Activated CD8-positive, alpha-beta memory T cell treated with anti-CD3 and anti-CD28 coated beads, Interleukin-2, amount 10 ng/mL, durations not matched to agents 7 days and 5 days (primary cell): ENCODE results near the gene ATOX1. TPM values are rescaled to one million over a fixed set of nuclear protein-coding genes. Genes with fewer than 3 reads are reported as not detected.

ENCODE experiments used
- ATAC-seq: fragments of 150-1000 bp; cut with Tn5 transposase; one replicate; pipeline ENCODE4 v1.10.0; 2021; ENCODE audit warnings: moderate library complexity
- CTCF ChIA-PET: fragments of 350-600 bp; sonication (Branson Sonifier 250); formaldehyde crosslinking; loops from one replicate; lab custom pipeline; 2021; ENCODE audit warnings: antibody characterized with exemption; lab: Charles Lee
- DNase-seq: peaks from one replicate; pipeline ENCODE4 v3.0.0-alpha.2; 2020
- H3K27ac Mint-ChIP-seq: one replicate; pipeline ENCODE4 v1.8.0; 2021; ENCODE audit warnings: mild to moderate bottlenecking, mixed read lengths
- H3K27me3 Mint-ChIP-seq: one replicate; pipeline ENCODE4 v1.8.0; 2021; ENCODE audit warnings: mixed read lengths
- H3K36me3 Mint-ChIP-seq: one replicate; pipeline ENCODE4 v1.8.0; 2021; ENCODE audit warnings: mild to moderate bottlenecking, mixed read lengths
- H3K4me1 Mint-ChIP-seq: one replicate; pipeline ENCODE4 v1.8.0; 2021; ENCODE audit warnings: mixed read lengths
- H3K4me3 Mint-ChIP-seq: one replicate; pipeline ENCODE4 v1.8.0; 2021; ENCODE audit warnings: mild to moderate bottlenecking, moderate library complexity, mixed read lengths
- H3K9me3 Mint-ChIP-seq: one replicate; pipeline ENCODE4 v1.8.0; 2022; ENCODE audit warnings: low read depth, mixed read lengths
- total RNA-seq, 2 experiments: library from RNA; stranded (reverse); gene quantifications; one replicate each; pipeline ENCODE4 v1.2.3, GENCODE V29; 2021

The ATOX1 gene
- total RNA-seq, 2 experiments from 2014 or later = 72.6 to 78.1 TPM

DNA sequence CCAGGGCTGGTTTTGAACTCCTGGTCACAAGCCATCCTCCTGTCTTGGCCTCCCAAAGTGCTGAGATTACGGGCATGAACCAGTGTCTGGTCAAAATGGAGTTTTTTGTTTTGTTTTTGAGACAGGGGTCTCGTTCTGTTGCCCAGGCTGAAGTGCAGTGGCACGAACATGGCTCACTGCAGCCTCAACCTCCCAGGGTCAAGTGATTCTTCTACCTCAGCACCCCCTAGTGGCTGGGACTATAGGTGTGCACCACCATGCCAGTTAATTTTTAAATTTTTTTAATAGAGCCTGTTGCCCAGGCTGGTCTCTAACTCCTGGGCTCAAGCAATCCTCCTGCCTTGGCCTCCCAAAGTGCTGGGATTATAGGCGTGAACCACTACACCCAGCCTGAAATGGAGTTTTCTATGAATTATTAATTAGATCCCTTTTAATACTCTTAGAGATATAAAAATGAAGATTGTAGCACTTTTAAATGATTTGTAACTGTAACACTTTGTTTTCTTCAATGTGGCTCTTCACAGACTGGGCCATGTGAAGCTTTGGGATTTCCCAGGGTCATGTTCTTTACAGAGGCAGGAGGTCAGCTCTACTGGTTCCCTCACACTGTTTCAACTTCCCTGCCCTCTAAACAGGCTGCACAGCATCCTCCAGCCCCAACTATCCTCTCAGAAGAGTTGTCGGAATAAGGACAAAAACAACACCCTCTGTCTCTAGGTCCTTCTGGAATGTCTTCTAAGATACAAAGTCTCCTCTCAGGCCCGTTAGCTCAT lies 39.0 kb downstream of the ATOX1 start:
- Mint-ChIP-seq H3K9me3 (no peaks in the 10 kb centered on the region), H3K27me3 (no peaks in the 10 kb centered on the region), H3K36me3 (no peaks in the 10 kb centered on the region), H3K4me3 (no peak overlapping the region), H3K27ac (no peak overlapping the region), H3K4me1 (peaks cover 17% of the 10 kb centered on the region)
- DNase-seq = peak; percentile 49
- CTCF ChIA-PET = interaction anchor here (0.6 to 3.3 kb wide), 9 partner anchors 8 to 68 kb away, joined by 3 to 24 read pairs (median 4); no protein-coding TSS in a partner anchor
- ATAC-seq = no peak

DNA sequence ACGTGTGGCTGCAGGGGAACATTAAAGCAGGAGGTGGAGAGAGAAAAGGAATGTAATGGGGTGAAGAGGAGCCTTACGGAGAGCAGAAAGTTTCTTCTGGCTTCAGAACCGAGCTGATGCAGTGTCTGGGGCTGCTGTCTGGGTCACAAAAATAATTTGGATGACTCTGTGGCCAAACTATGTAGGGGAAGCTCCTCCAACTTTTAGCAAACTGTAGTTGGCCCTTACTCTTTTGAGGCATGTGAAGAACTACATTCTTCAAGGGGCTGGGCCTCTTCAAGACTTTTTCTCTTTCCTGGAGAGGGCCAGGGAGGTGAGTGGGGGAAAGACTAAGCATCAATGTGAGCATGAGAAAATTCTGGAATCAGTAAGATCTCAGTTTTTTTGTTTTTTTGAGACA lies 39.8 kb downstream of the ATOX1 start:
- Mint-ChIP-seq H3K27me3 (no peaks in the 10 kb centered on the region), H3K36me3 (no peaks in the 10 kb centered on the region), H3K9me3 (no peaks in the 10 kb centered on the region), H3K4me3 (no peak overlapping the region), H3K4me1 (peaks cover 17% of the 10 kb centered on the region), H3K27ac (no peak overlapping the region)
- DNase-seq (no peak), ATAC-seq (no peak)
- CTCF ChIA-PET = interaction anchor here (1.0 to 2.8 kb wide), 6 partner anchors 10 to 67 kb away, joined by 3 to 12 read pairs (median 4); no protein-coding TSS in a partner anchor

DNA sequence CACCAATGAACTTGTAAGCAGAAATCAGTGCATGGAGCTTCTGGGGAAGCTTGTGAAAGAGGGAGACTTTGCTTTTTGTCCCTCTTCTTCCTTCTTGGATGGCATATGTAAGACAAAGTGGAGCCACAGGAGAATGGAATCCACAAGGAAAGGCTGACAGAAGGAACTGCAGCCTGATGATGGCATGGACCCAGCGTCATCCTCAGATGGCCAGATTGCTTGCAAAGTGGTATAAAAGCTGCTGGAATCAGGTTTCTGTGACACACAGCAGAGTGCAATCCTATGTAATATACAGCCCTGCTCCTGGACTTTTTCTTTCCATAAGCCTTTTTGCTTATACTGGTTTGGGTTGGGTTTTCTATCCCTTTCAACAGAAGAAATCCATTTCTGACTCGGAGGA lies 40.3 kb downstream of the ATOX1 start:
- Mint-ChIP-seq H3K9me3 (no peaks in the 10 kb centered on the region), H3K27me3 (peaks cover under 1% of the 10 kb centered on the region), H3K36me3 (no peaks in the 10 kb centered on the region), H3K4me3 (no peak overlapping the region), H3K4me1 (peaks cover 17% of the 10 kb centered on the region), H3K27ac (no peak overlapping the region)
- DNase-seq (no peak), ATAC-seq (no peak)
- CTCF ChIA-PET = interaction anchor here (1.0 to 2.3 kb wide), 5 partner anchors 10 to 67 kb away, joined by 3 to 7 read pairs (median 5); no protein-coding TSS in a partner anchor

DNA sequence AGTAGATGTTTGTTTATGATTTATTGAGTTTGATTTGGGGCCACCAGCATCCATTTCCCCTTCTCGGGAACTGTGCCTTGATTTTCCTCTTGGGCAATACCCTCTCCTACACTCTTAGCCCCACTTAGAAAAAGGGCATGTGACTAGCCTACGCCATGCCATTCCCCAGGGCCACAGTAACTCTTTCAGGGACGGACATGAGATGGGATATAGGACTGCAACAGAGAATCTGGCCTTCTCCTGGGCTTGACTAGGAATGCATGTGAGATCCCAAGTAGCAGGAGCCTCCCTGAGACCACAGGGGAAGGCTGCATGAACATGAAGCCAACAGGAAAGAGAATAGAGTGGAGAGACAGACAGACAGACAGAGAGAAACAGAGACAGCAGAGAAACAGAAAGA lies 41.0 kb downstream of the ATOX1 start:
- no peak for ATAC-seq
- Mint-ChIP-seq H3K27ac (no peak overlapping the region), H3K4me1 (peaks cover 15% of the 10 kb centered on the region), H3K27me3 (peaks cover 7% of the 10 kb centered on the region), H3K9me3 (no peaks in the 10 kb centered on the region), H3K36me3 (no peaks in the 10 kb centered on the region), H3K4me3 (no peak overlapping the region)
- DNase-seq = no peak
- CTCF ChIA-PET = interaction anchor here (1.5 to 1.7 kb wide), 2 partner anchors 59 to 66 kb away, joined by 5 read pairs; no protein-coding TSS in a partner anchor

DNA sequence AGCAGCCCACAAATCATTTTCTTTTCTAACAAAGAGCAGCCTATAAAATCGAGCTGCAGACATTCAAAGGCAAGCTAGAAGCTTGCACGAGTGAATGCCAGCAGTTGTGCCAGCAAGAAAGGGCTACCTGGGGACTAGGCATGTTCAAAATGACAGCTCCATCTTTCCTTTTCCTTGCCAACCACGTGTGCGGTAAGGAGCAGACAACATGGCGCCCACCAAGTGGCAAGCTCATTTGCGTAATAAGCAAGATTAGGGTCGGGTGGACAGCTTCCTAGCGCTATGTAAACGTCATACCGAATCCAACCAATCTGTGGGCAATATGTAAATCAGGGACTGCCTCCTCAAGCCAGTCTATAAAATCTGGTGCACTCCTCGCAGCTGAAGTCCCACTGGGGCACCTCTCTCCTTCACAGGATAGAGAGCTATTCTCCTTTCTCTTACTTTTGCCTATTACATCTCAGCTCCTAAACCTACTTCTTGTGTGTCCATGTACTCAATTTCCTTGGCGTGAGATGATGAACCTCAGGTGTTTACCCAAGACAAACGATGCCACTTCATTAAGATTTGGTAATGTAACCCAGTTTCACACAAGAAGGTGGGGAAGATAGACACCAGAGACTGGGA lies 49.2 kb downstream of the ATOX1 start:
- H3K27me3 Mint-ChIP-seq = peaks cover 27% of the 10 kb centered on the region
- ATAC-seq (no peak), DNase-seq (no peak)
- no peak overlapping the region for H3K4me3 Mint-ChIP-seq
- H3K36me3 Mint-ChIP-seq = no peaks in the 10 kb centered on the region
- H3K4me1 Mint-ChIP-seq = no peaks in the 10 kb centered on the region
- CTCF ChIA-PET = interaction anchor here (0.6 kb wide), 1 partner anchor 457 kb away, joined by 3 read pairs; no protein-coding TSS in a partner anchor
- H3K9me3 Mint-ChIP-seq = no peaks in the 10 kb centered on the region
- H3K27ac Mint-ChIP-seq = no peak overlapping the region

DNA sequence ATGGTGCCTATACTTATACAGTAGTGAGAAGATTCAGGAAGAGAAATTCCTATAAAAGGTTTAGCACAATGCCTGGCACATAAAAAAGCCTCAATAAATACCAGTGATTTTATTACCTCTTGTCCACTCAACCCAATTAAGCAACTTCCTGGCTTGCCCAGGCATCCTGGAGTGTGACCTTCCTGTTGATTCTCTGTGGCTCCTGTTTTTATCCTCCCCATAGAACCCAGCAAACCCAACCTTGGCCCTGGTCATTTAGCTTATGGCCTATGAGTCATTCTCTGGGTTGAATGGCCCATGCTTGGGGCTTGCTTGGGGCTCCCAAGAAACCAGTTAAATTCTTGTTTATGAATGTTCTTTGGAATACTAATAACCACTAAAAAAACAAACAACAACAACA lies 50.3 kb downstream of the ATOX1 start:
- no peaks in the 10 kb centered on the region for H3K36me3 Mint-ChIP-seq

DNA sequence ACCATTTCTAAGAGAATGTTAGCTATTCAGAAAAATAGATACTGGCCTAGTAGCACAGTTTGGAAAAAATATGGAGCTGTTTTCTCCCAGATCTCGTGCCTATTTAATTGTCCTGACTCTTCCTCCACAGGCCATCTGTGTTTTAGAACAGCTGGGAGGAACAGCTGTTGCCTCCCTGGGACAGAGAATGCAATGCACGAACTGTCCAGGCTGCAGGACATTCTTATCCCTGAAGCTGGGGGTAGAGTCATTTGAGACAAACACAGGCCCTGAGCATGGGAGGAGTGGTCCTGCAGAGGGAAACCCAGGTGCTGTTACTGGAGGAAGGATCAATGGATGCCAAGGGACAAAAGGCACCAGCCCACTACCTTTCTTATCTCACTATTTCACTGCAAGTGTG lies 50.9 kb downstream of the ATOX1 start:
- no peak overlapping the region for H3K27ac Mint-ChIP-seq
- no peaks in the 10 kb centered on the region for H3K9me3 Mint-ChIP-seq
- CTCF ChIA-PET = no interaction called here
- H3K4me3 Mint-ChIP-seq = no peak overlapping the region
- no peaks in the 10 kb centered on the region for H3K4me1 Mint-ChIP-seq
- ATAC-seq (no peak), DNase-seq (no peak)
- H3K36me3 Mint-ChIP-seq = no peaks in the 10 kb centered on the region
- peaks cover 22% of the 10 kb centered on the region for H3K27me3 Mint-ChIP-seq

More for the DNA sequence above, 50.3 kb downstream of the ATOX1 start:
- Mint-ChIP-seq H3K27ac (no peak overlapping the region), H3K27me3 (peaks cover 26% of the 10 kb centered on the region), H3K9me3 (no peaks in the 10 kb centered on the region), H3K4me3 (no peak overlapping the region), H3K4me1 (no peaks in the 10 kb centered on the region)
- ATAC-seq = no peak
- CTCF ChIA-PET = no interaction called here
- no peak for DNase-seq

DNA sequence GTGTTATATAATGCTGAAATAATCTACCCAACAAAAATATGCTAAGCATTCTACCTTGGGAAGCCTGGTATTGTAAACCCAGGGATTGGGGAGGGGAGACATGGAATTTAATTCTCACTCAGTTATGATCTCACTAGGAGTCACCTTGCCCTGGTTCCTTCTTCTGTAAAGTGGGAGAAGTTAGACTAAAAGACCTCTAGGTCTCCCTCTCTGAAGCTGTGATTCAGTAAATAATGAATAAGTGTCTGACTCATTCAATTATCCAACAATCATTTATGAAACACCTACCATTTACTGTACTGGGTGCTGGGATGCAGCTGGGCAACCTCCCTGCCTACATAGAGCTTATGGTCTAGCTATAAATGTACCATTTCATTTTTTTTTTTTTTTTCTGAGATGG lies 51.5 kb downstream of the ATOX1 start:
- CTCF ChIA-PET = interaction anchor here (0.7 kb wide), 1 partner anchor 102 kb away, joined by 3 read pairs; no protein-coding TSS in a partner anchor
- H3K36me3 Mint-ChIP-seq = no peaks in the 10 kb centered on the region
- H3K4me1 Mint-ChIP-seq = no peaks in the 10 kb centered on the region
- no peak overlapping the region for H3K27ac Mint-ChIP-seq
- no peak for DNase-seq
- no peak overlapping the region for H3K4me3 Mint-ChIP-seq
- H3K9me3 Mint-ChIP-seq = no peaks in the 10 kb centered on the region
- no peak for ATAC-seq
- peaks cover 16% of the 10 kb centered on the region for H3K27me3 Mint-ChIP-seq

DNA sequence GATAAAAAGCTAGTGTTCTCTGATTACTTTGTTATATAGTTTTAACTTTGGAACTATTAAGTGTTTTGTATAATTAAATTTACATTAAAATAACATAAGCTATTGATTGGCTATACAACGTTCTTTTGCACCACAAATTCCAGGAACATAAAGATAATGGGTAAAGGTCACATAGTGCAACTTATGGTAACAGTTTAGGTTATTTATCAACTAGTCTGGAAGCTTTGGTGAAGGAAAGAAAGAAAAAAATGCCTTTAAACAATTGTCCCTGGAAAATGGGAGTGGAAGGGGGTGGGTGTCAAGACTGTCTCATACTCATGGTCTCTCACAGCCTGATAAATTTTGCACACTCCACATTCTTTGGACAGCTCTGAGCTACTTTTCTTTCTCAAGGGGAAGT lies 54.7 kb downstream of the ATOX1 start:
- H3K9me3 Mint-ChIP-seq = no peaks in the 10 kb centered on the region
- no peak overlapping the region for H3K27ac Mint-ChIP-seq
- no peak for DNase-seq
- ATAC-seq = no peak
- H3K27me3 Mint-ChIP-seq = peaks cover 2% of the 10 kb centered on the region
- CTCF ChIA-PET = no interaction called here
- H3K4me1 Mint-ChIP-seq = no peaks in the 10 kb centered on the region
- H3K4me3 Mint-ChIP-seq = no peak overlapping the region
- H3K36me3 Mint-ChIP-seq = no peaks in the 10 kb centered on the region

DNA sequence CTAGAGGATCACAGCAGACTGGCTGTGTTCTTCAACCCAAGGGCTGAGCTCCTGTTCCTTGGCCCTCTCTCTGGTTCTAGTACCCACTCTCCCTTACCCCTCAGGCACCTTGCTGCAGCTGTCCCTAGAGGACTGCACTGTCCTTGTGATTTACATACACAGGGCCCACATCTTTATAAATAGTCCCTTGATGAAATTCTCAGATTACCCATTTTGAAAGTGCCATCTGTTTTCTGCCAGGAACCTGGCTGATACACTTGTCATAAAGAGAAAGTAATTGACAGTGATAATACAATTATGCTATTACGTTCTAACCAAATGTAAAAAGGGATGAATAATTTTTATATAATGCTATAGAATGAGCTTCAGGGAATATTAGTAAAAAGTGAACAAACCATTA lies 55.2 kb downstream of the ATOX1 start:
- Mint-ChIP-seq H3K9me3 (no peaks in the 10 kb centered on the region), H3K4me3 (no peak overlapping the region), H3K4me1 (no peaks in the 10 kb centered on the region), H3K27ac (no peak overlapping the region), H3K36me3 (no peaks in the 10 kb centered on the region), H3K27me3 (peaks cover 2% of the 10 kb centered on the region)
- DNase-seq (no peak), ATAC-seq (no peak)
- CTCF ChIA-PET = no interaction called here

DNA sequence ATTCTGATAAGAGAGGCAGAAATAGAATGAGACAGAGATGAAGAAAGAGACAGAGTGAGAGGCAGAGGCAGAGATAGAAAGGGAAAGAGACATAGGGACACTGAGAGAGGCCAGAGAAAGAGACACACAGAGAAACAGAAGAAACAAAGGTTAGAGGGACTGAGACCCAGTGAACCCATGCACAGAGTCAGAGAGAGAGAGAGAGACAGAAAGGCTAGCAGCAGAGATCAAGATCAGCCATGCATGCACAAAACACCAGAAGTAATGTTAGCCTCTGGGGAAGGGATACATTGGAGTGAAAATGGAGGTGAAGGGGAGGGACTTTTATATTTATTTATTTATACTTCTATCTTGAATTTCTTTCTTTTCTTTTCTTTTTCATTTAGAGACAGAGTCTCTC lies 57.6 kb downstream of the ATOX1 start:
- DNase-seq (no peak), ATAC-seq (no peak)
- Mint-ChIP-seq H3K27ac (no peak overlapping the region), H3K9me3 (no peaks in the 10 kb centered on the region), H3K36me3 (no peaks in the 10 kb centered on the region), H3K27me3 (peaks cover 5% of the 10 kb centered on the region), H3K4me1 (no peaks in the 10 kb centered on the region), H3K4me3 (no peak overlapping the region)
- CTCF ChIA-PET = no interaction called here

DNA sequence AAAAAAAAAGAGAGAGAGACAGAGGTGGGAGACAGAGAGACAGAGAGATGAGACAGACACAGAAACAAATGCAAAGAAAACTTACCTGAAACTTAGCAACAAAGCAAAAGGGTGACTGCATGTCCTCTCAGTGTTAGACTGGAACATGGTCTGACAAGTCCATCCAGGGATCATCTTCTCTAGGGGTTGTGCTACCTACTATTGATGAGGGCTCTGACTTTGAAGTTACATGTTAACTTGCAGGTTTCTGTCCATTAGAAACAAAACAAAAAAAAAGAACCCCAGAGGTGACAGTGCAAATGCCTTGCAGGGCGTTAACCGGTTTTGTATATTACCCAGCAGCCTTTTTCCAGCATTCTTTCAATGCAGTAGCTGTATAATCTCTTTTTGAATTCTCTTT lies 58.1 kb downstream of the ATOX1 start:
- Mint-ChIP-seq H3K27ac (no peak overlapping the region), H3K4me3 (no peak overlapping the region), H3K27me3 (peaks cover 5% of the 10 kb centered on the region), H3K4me1 (no peaks in the 10 kb centered on the region), H3K36me3 (no peaks in the 10 kb centered on the region), H3K9me3 (no peaks in the 10 kb centered on the region)
- DNase-seq (no peak), ATAC-seq (no peak)
- CTCF ChIA-PET = interaction anchor here (0.7 kb wide), 1 partner anchor 30 kb away, joined by 3 read pairs; no protein-coding TSS in a partner anchor

DNA sequence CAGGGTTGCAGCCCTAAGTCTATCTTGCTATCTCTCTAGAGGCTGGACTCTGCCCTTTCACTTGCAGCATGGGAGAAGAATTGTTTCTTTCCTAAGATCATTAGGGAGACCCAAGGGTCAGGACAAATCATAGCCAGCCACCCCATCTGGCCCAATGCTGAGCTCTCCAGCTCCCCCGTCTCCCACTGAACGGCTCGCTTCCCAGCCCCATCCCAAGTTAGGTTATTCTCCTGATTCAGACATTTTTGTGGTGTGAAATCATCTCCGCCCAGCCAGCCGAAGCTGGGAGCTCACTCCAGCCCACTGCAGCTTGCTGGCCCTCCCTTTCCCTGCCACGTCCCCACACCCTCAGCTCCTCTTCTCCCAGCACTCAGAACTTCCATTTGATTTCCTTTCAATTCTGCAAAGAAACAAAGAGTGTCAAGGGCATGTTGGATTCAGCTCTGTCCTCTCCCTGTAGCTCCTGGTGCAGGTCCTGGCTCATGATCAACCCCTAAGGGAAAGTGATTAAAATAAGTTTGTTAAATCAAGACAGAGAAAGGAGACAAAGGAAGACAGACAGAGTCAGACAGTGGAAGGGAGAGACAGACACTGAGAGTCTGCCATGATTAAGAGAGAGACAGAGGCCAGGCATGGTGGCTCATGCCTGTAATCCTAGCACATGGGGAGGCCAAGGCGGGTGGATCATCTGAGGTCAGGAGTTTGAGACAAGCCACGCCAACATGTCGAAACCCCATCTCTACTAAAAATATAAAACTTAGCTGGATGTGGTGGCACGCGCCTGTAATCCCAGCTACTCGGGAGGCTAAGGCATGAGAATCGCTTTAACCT lies 59.1 kb downstream of the ATOX1 start:
- DNase-seq (no peak), ATAC-seq (no peak)
- H3K4me3 Mint-ChIP-seq = no peak overlapping the region
- H3K4me1 Mint-ChIP-seq = no peaks in the 10 kb centered on the region
- no peaks in the 10 kb centered on the region for H3K9me3 Mint-ChIP-seq
- H3K27me3 Mint-ChIP-seq = peaks cover 5% of the 10 kb centered on the region
- H3K36me3 Mint-ChIP-seq = no peaks in the 10 kb centered on the region
- CTCF ChIA-PET = interaction anchor here (0.7 kb wide), 1 partner anchor 29 kb away, joined by 3 read pairs; no protein-coding TSS in a partner anchor
- H3K27ac Mint-ChIP-seq = no peak overlapping the region
